HG03378 (cell line): ENCODE measurements around the gene C11orf21.
"Not testable (repeated sequence)": the region's sequence is repeated elsewhere in the genome, so short reads cannot be mapped to it uniquely, and the experiment has no call there.

ENCODE experiments used
- ATAC-seq: cut with Tn5 transposase; IDR thresholded peaks from one replicate; pipeline ENCODE4 v1.9.1; 2021; ENCODE audit warnings: mild to moderate bottlenecking, moderate library complexity; ENCODE audit not compliant: unreplicated experiment

Gene C11orf21

DNA sequence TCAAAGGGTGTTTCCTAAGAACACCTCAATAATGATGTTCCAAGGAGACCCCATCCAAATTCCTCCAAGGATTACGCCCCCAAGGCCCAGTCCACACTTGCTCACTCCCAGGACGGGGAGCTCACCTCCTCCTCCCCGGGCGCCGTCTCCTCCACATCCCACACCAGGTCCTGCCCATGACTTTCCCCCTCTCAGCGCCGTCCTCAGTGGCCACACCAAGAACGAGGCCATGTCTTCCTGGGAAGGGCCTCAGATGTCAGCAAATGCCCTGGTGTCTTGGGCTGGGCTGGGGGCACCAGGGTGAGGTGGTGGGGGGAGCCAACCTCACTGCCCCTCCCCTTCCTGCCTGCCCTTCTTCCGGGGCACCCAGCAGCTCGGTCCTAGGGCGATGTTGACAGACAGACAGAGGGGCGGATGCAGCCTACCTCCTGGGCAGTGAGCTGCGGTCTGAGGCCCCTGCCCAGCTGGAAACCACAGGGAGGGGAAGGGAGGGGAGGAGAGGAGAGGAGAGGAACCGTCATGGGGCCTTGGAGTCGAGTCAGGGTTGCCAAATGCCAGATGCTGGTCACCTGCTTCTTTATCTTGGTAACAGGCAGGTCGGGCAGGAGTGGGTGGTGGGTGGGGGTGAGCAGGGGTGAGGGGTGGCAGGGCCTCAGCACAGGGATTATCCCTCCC lies at the start of gene C11orf21, which contains the start of gene TSPAN32:
Gene C11orf21, minus strand, starts transcription at position 288 of the 675 bp plus-strand sequence. Its CDS starts 110 bp downstream, at position 178.
Gene TSPAN32, plus strand, starts transcription at position 383 of the 675 bp plus-strand sequence. Its CDS starts 137 bp downstream, at position 520.
- ATAC-seq, result no peak

- ATAC-seq, result no peak
Measured at GRCh38 chr11:2348986-2349385, 47.3 kb upstream of the C11orf21 start.

GRCh38 chr11:2347308-2347830 lies 45.7 kb upstream of the C11orf21 start:
- ATAC-seq, result no peak

DNA sequence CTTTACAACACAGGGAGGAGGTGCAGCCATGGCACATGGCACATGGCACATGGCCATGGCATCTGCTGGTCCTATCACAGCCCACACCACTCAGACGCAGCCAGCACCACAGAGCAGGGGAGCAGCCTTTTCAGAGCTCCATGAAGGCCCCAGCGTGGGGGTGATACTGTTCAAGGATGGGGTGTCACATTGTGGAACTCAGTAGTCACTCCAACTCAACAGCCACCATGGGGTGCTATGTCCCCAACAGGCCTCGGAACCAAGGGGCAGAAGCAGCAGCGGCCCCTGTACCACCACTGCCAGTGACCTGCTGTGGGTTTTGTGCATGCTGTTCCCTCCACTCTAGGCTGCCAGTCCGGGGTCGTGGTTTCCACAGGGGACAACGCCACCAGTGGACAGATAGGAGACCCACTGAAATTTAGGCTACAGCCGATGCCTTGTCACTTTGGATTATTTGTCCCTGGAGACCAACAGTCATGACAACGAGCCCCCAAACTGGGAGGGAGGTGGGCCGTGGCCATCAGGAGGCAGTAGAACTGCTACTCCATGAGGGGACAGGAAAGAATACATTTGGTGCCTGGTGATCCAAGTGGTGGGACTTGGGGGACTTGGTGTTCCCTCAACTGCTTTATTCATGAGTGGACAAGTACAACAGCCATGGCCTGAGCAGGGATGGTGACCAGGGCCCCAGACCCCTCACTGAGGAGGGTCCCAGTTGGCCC lies 45.0 kb upstream of the C11orf21 start:
- ATAC-seq, result no peak

GRCh38 chr11:2346014-2346413 lies 44.3 kb upstream of the C11orf21 start:
- ATAC-seq, result no peak

DNA sequence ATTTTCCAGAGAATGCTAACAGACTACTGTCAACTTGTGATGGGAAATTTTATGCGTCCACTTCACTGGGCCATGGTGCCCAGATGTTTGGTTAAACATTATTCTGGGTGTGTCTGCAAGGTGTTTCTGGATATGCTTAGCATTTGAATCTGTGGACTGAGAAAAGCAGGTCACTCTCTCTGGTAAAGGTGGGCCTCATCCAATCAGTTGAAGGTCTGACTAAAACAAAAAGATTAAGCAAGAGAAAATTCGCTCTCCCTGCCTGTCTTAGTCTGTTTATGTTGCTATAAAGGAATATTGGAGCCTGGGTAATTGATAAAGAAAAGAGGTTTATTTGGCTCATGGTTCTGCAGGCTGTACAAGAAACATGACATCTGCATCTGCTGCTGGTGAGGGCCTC lies 43.3 kb upstream of the C11orf21 start:
- no peak for ATAC-seq

GRCh38 chr11:2343502-2343901 lies 41.8 kb upstream of the C11orf21 start:
- ATAC-seq, result no peak

DNA sequence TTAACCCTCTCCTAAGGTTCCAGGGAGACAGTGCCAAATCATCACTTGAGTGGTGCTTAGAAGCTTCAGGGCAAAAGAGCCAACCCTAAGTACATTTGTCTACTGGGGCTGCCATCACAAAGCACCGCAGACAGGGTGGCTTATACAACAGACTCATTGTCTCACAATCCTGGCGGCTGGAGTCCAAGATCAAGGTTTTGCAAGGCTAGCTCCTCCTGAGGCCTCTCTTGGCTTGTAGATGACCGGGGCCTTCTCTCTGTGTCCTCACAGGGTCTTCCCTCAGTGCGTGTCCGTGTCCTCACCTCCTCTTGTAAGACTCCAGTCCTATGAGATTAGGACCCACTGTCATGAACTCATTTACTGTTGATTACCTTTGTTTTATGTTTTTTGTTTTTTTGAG lies 41.3 kb upstream of the C11orf21 start:
- ATAC-seq, result no peak

DNA sequence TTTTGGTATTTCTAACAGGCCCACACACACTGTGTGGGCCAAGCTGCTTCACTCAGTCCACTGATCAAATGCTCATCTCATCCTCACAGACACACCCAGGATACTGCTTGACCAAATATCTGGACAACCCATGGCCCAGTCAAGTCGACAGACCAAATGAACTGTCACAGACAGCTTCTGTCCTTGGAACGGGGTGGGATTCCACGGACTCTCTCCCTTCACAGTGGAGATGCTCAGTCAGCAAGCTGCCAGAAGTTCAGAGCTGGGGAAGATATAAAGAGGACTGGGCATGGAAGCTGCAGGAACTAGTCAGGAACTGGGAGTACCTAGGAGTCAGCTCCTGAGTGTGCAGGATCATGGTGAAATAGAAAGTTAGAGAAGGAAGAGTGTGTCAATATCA lies 40.8 kb upstream of the C11orf21 start:
- no peak for ATAC-seq

GRCh38 chr11:2338760-2339159 lies 37.0 kb upstream of the C11orf21 start:
- not testable (repeated sequence) for ATAC-seq

DNA sequence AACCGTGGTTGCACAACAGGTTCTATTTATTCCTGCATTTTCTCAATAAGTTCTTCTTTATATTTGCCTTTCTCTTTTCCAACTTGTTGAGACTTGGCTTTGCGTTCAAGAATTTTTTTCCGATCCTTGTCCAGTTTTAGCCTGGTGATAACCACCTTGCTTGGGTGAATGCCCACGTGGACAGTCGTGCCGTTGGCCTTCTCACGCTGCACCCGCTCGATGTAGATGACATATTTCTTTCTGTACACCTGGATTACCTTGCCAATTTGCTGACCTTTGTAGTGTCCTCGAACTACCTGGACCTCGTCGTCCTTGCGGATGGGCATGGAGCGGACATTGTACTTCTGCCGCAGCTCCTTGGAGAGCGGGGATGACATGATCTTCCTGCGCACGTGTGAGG lies 33.6 kb upstream of the C11orf21 start:
- ATAC-seq, result not testable (repeated sequence)

DNA sequence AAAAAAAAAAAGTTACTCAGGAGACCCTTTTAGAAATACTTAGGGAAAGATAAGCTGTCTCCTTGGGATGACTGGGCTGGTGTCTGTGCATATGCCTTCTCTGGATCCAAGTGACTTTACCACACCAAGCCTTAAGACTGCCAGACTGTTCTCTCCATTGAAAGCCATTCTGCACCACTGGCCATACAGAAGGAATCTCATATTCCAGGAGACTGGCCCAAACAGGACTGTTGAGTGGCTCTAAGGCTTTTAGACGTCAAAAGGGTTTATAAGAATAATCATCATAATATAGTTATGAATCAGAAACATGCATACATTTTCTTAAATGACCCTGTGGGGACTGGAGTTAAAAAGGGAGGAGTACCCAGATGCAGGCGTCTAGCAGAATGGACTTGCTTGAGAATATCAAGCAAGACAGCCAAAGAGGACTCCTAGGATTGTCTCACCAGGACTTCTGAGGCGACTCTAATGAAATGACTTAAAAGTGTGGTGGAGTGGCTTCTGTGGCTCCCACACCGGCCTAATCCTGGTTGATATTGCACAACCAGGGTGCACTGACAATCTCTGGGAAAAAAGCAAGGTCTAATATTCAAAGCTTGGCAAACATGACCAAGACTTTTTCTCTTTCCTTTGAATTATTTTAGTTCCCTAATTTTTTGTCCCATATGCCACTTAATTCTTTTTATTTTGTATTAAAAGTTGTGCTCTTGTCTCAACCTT lies 31.9 kb upstream of the C11orf21 start:
- ATAC-seq, result not testable (repeated sequence)

DNA sequence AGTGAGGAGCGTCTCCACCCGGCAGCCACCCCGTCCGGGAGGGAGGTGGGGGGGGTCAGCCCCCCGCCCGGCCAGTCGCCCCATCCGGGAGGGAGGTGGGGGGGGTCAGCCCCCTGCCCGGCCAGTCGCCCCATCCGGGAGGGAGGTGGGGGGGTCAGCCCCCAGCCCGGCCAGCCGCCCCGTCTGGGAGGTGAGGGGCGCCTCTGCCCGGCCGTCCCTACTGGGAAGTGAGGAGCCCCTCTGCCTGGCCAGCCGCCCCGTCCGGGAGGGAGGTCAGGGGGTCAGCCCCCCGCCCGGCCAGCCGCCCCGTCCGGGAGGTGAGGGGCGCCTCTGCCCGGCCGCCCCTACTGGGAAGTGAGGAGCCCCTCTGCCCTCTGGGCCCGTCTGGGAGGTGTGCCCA lies 30.9 kb upstream of the C11orf21 start:
- ATAC-seq, result not testable (repeated sequence)

DNA sequence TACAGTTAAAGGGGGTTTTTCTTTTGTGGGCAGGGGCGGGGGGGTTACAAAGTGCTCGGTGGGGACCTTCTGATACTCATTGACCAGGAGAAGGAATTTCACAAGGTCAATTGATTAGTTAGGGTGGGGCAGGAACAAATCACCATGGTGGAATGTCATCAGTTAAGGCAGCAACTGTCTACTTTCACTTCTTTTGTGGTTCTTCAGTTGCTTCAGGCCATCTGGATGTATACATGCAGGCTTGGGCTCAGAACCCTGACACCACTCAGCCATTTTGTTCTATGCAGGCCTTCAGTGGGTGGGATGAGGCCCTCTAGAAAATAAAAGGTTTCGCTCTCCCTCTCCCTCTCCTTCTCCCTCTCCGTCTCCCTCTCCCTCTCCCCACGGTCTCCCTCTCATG lies 29.7 kb upstream of the C11orf21 start:
- ATAC-seq, result no peak

DNA sequence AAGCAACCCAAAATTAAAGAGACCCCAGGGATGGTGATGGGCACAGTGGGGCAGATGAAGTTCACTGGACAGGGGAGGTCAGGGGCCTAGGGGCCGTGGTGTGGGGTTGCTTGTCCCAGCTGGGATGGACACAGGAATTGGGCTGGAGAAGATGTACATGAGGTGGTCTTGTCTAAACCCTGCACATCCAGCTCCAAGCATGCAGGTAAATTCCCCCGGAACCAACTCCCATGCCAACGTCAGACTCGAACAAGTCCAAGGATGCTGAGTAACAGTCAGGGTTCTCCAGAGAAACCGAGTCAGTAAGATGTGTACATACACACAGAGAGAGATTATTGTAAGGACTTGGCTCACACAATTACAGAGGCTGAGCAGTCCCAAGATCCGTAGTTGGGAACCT lies 29.0 kb upstream of the C11orf21 start:
- ATAC-seq, result no peak

DNA sequence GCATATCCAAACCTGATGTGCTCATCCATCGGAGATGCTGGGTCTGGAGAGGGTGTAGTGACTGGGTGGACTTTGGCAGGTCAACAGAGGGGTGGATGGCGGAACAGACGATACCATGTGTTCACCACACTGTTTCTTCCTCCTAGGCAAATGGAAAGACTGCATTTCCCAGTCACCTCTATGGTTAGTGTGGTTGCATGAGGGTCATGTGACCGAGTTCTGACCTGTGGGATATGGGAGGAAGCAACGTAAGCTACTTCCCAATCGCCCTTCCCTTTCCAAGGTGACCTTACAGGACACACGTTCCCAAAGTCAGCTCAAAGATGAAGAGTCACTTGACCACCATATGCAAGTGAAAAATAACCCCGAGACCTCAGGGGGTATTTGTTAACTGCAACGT lies 27.8 kb upstream of the C11orf21 start:
- ATAC-seq, result no peak

DNA sequence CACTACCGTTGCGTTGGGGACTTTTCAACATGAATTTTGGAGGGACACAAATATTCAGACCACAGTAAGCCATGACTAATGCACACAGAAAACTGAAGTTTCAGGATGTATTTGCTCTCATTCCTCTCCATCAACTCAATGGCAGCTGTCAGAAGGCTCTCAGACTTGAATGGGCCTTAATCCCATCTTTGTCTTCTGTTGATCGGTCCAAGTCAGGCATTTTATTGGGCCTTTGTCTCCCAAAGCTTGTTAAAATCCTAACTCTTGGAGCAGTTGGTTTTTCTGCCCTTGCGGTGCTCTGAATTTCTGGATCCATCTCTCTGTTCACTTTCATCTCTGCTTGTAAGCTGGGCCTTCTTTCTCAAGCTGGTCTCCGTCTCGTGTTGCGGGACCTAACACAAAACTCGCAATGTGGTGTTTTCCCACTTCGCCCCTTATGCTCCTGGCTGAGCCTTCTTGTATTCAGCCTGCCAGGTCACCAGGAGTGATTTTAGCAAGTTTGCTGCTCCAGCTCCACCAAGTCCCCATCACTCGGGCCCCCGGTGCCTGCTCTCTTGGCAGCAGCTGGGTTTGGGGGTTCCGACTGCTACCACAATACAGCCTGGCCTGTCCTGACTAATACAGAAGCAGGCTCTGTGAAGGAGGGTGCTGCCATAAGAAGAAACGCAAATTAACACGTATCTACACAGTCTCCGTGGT lies 27.1 kb upstream of the C11orf21 start:
- ATAC-seq, result no peak

GRCh38 chr11:2328021-2328420 lies 26.3 kb upstream of the C11orf21 start:
- no peak for ATAC-seq

DNA sequence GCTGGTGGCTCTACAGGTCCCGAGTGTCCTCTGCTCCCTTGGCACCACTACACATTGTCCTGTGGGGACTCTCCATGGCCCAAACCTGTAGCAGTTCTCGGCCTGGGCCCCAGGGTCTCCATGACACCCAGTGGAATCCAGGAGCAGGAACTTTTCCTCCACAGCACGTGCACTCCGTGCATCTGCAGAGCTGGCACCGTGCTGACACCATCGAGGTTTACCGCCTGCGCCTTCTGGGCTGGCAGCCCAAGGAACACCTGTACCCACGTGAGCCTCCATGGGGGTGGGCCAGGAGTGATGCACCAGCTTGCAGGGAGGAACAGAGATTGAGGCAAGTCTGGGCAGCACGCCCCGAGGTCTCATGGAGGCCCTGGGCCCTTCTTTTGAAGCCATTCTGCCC lies 25.3 kb upstream of the C11orf21 start:
- ATAC-seq, result no peak

DNA sequence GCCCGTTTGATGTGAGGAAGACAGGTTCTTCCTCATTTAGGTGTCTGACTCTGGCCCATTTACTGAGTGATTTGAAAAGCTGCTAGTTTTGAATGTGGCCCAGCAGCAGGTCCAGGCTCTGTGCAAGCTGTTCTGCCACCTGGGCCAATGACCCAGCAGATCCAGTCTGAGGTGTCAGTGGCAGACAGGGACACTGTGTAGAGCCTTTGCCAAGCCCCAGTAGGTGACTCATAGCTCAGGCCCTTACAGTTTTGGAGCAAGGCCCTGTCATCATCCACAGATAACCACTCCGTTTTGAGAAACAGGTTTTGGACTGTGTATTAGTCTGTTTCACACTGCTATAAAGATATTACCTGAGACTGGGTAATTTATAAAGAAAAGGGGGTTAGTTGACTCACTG lies 24.0 kb upstream of the C11orf21 start:
- ATAC-seq, result no peak

DNA sequence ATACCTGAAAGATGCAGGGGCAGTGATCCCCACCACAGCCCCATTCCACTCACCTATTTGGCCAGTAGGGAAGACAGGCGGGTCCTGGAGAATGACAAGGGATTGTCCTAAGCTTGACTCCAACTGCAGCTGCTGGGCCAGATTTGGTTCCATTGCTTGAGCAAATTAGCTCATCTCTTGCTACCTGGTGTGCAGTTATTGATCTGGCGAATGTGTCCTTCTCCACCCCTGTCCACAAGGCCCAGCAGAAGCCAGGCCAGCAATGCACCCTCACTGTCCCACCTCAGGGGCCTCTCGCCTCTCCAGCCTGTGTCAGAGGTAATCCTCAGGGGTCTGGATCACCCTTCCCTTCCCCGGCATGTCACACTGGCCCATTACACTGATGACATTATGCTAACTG lies 23.4 kb upstream of the C11orf21 start:
- ATAC-seq, result no peak
